SK-N-SH treated with all-trans-retinoic acid at 6 μM for 48 hours (cell line): ENCODE results near the gene WRAP73.

Source experiments
- OSR1 ChIP-seq: fragments of 250-450 bp; sonication (Bioruptor Pico); IDR thresholded peaks from 2 replicates; pipeline ENCODE4 v1.8.0; 2022; ENCODE audit warnings: moderate library complexity, mild to moderate bottlenecking, inconsistent platforms
- ZFP3 ChIP-seq: fragments of 250-450 bp; sonication (Bioruptor Pico); IDR thresholded peaks from 2 replicates; pipeline ENCODE4 v1.5.0; 2020; ENCODE audit warnings: mild to moderate bottlenecking, moderate library complexity
- TF ChIP-seq, protein P1 (sequence below): fragments of 250-450 bp; sonication (Bioruptor Pico); IDR thresholded peaks from 2 replicates; pipeline ENCODE4 v1.8.0; 2021; ENCODE audit warnings: low read depth, mild to moderate bottlenecking, moderate library complexity, borderline replicate concordance
- TF ChIP-seq, protein P2 (sequence below): fragments of 250-450 bp; sonication (Bioruptor Pico); IDR thresholded peaks from 2 replicates; pipeline ENCODE4 v1.5.1; 2020; ENCODE audit warnings: low read depth, mild to moderate bottlenecking, moderate library complexity
- TF ChIP-seq, protein P3 (sequence below): fragments of 250-450 bp; sonication (Bioruptor Pico); IDR thresholded peaks from 2 replicates; pipeline ENCODE4 v1.8.0; 2020; ENCODE audit warnings: mild to moderate bottlenecking, moderate library complexity, borderline replicate concordance

DNA sequence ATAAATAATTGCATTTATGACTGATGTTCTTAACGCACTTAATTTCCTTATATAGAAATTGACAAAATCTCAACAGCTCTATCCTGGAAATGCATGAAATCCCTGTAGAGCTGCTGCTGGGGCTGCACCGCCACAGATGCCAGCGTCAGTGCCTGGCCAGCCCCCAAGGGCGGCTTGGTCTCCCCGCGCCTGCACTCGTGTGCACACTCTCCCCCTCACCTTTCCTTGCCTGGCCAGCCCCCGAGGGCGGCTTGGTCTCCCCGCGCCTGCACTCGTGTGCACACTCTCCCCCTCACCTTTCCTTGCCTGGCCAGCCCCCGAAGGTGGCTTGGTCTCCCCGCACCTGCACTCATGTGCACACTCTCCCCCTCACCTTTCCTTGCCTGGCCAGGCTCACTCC lies 13.8 kb downstream of the WRAP73 start:
- TF ChIP-seq ZFP3 (CRISPR knock-in tag), result no peak
- no peak for TF ChIP-seq OSR1
- TF ChIP-seq, protein P1, sequence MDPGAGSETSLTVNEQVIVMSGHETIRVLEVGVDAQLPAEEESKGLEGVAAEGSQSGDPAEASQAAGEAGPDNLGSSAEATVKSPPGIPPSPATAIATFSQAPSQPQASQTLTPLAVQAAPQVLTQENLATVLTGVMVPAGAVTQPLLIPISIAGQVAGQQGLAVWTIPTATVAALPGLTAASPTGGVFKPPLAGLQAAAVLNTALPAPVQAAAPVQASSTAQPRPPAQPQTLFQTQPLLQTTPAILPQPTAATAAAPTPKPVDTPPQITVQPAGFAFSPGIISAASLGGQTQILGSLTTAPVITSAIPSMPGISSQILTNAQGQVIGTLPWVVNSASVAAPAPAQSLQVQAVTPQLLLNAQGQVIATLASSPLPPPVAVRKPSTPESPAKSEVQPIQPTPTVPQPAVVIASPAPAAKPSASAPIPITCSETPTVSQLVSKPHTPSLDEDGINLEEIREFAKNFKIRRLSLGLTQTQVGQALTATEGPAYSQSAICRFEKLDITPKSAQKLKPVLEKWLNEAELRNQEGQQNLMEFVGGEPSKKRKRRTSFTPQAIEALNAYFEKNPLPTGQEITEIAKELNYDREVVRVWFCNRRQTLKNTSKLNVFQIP (CRISPR knock-in tag), result no peak
- TF ChIP-seq, protein P2, sequence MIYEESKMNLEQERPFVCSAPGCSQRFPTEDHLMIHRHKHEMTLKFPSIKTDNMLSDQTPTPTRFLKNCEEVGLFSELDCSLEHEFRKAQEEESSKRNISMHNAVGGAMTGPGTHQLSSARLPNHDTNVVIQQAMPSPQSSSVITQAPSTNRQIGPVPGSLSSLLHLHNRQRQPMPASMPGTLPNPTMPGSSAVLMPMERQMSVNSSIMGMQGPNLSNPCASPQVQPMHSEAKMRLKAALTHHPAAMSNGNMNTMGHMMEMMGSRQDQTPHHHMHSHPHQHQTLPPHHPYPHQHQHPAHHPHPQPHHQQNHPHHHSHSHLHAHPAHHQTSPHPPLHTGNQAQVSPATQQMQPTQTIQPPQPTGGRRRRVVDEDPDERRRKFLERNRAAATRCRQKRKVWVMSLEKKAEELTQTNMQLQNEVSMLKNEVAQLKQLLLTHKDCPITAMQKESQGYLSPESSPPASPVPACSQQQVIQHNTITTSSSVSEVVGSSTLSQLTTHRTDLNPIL, result no peak
- TF ChIP-seq, protein P3, sequence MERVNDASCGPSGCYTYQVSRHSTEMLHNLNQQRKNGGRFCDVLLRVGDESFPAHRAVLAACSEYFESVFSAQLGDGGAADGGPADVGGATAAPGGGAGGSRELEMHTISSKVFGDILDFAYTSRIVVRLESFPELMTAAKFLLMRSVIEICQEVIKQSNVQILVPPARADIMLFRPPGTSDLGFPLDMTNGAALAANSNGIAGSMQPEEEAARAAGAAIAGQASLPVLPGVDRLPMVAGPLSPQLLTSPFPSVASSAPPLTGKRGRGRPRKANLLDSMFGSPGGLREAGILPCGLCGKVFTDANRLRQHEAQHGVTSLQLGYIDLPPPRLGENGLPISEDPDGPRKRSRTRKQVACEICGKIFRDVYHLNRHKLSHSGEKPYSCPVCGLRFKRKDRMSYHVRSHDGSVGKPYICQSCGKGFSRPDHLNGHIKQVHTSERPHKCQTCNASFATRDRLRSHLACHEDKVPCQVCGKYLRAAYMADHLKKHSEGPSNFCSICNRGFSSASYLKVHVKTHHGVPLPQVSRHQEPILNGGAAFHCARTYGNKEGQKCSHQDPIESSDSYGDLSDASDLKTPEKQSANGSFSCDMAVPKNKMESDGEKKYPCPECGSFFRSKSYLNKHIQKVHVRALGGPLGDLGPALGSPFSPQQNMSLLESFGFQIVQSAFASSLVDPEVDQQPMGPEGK (CRISPR knock-in tag), result no peak
